A549 (cell line): ENCODE results near the gene CASTOR1. TPM values are rescaled to one million over a fixed set of nuclear protein-coding genes. Genes with fewer than 3 reads are reported as not detected.

Source experiments
- ATAC-seq, 2 experiments: fragments of 200-7000 bp in 1 of 2; fragments of >200 bp in 1 of 2; cut with Nextera tagmentation in 1 of 2; cut with Tn5 transposase in 1 of 2; 3 replicates each; pipeline versions ENCODE4 v1.8.0 to v1.9.1; 2018 to 2020; ENCODE audit warnings: mild to moderate bottlenecking in 1 of 2, moderate library complexity in 1 of 2
- CTCF ChIA-PET: fragments of 300-600 bp; sonication (Branson Sonifier 250); formaldehyde crosslinking; extraction: SDS; loops from one replicate; lab custom pipeline; 2021; ENCODE audit warnings: antibody characterized with exemption, inconsistent platforms; lab: Yijun Ruan, JAX
- POLR2A ChIA-PET: fragments of 350-600 bp; formaldehyde crosslinking; extraction: SDS; loops from one replicate; lab custom pipeline; 2021; ENCODE audit warnings: antibody characterized with exemption, inconsistent platforms; lab: Yijun Ruan, JAX
- DNase-seq, 2 experiments: peaks; one replicate each; pipeline versions ENCODE4 v3.0.0 to v3.0.0-alpha.2; 2011 to 2016; ENCODE audit warnings: low read depth in 1 of 2, low spot score in 1 of 2
- FAIRE-seq: peaks from 2 replicates; lab custom pipeline; 2011; peaks lifted over from hg19 to GRCh38; lab: Jason Lieb, UNC
- H3K27ac ChIP-seq, 2 experiments: fragments of >200 bp; sonication (Bioruptor Twin); formaldehyde crosslinking; 3 replicates each; pipeline ENCODE4 v1.5.1; 2016 to 2017
- H3K4me1 ChIP-seq: fragments of >200 bp; sonication (Bioruptor Twin); formaldehyde crosslinking; 3 replicates; pipeline ENCODE4 v1.6.1; 2016
- H3K4me2 ChIP-seq: fragments of >200 bp; sonication (Bioruptor Twin); formaldehyde crosslinking; 3 replicates; pipeline ENCODE4 v1.6.1; 2016
- H3K4me3 ChIP-seq: fragments of >200 bp; sonication (Bioruptor Twin); formaldehyde crosslinking; 3 replicates; pipeline ENCODE4 v1.5.1; 2016
- H3K9me3 ChIP-seq: fragments of >200 bp; sonication (Bioruptor Twin); formaldehyde crosslinking; 3 replicates; pipeline ENCODE4 v1.6.1; 2016
- BCL3 ChIP-seq: fragments of >200 bp; sonication (Bioruptor Twin); formaldehyde crosslinking; IDR thresholded peaks from 3 replicates; pipeline ENCODE4 v1.6.1; 2016
- CHD2 ChIP-seq: fragments of 150-350 bp; IDR thresholded peaks from 2 replicates; pipeline ENCODE4 v1.6.1; 2014; ENCODE audit warnings: low read length; ENCODE audit not compliant: partially characterized antibody
- CTCF ChIP-seq: fragments of >200 bp; sonication (Bioruptor Twin); formaldehyde crosslinking; IDR thresholded peaks from 3 replicates; pipeline ENCODE4 v1.5.1; 2016
- EHF ChIP-seq: fragments of 250-450 bp; sonication (Bioruptor Pico); IDR thresholded peaks from 2 replicates; pipeline ENCODE4 v1.5.0; 2020; ENCODE audit warnings: mild to moderate bottlenecking
- FOSB ChIP-seq: fragments of 250-450 bp; sonication (Bioruptor Pico); IDR thresholded peaks from 2 replicates; pipeline ENCODE4 v1.5.0; 2020; ENCODE audit warnings: mild to moderate bottlenecking, moderate library complexity
- FOXS1 ChIP-seq: fragments of 250-450 bp; sonication (Bioruptor Pico); IDR thresholded peaks from 2 replicates; pipeline ENCODE4 v1.5.0; 2020; ENCODE audit warnings: mild to moderate bottlenecking, moderate library complexity
- HDAC2 ChIP-seq: fragments of 200-600 bp; sonication (generic); IDR thresholded peaks from 2 replicates; pipeline ENCODE4 v1.6.1; 2016
- HEYL ChIP-seq: fragments of 250-450 bp; sonication (Bioruptor Pico); IDR thresholded peaks from 2 replicates; pipeline ENCODE4 v1.8.0; 2021; ENCODE audit warnings: mild to moderate bottlenecking, moderate library complexity
- HOXB13 ChIP-seq: fragments of 250-450 bp; sonication (Bioruptor Pico); IDR thresholded peaks from 2 replicates; pipeline ENCODE4 v1.5.0; 2020; ENCODE audit warnings: low read depth, mild to moderate bottlenecking, moderate library complexity
- HOXB5 ChIP-seq: fragments of 250-450 bp; sonication (Bioruptor Pico); IDR thresholded peaks from 2 replicates; pipeline ENCODE4 v1.5.0; 2020; ENCODE audit warnings: mild to moderate bottlenecking, moderate library complexity
- KDM1A ChIP-seq: fragments of 200-600 bp; sonication (generic); IDR thresholded peaks from 2 replicates; pipeline ENCODE4 v1.6.1; 2016; ENCODE audit warnings: low read depth, mild to moderate bottlenecking
- KDM5A ChIP-seq: fragments of 200-600 bp; sonication (generic); IDR thresholded peaks from 2 replicates; pipeline ENCODE4 v1.6.1; 2016; ENCODE audit warnings: antibody characterized with exemption, mild to moderate bottlenecking
- MAX ChIP-seq: IDR thresholded peaks from 2 replicates; pipeline ENCODE4 v1.6.1; 2012
- POLR2AphosphoS2 ChIP-seq: conservative IDR thresholded peaks from 2 replicates; pipeline ENCODE4 v1.6.1; 2012; ENCODE audit warnings: low read length, improper control_type of control experiment, inconsistent platforms
- RARB ChIP-seq: fragments of 250-450 bp; sonication (Bioruptor Pico); IDR thresholded peaks from 2 replicates; pipeline ENCODE4 v1.8.0; 2021; ENCODE audit warnings: mild to moderate bottlenecking, moderate library complexity
- RFX5 ChIP-seq: fragments of 450-650 bp; IDR thresholded peaks from 2 replicates; pipeline ENCODE4 v1.7.1; 2014; ENCODE audit warnings: antibody characterized with exemption, mild to moderate bottlenecking, moderate library complexity
- RNF2 ChIP-seq: fragments of 200-600 bp; sonication (generic); IDR thresholded peaks from 2 replicates; pipeline ENCODE4 v1.6.1; 2016; ENCODE audit warnings: low read depth, mild to moderate bottlenecking, antibody characterized with exemption, moderate library complexity, borderline replicate concordance
- TFCP2L1 ChIP-seq: fragments of 250-450 bp; sonication (Bioruptor Pico); IDR thresholded peaks from 2 replicates; pipeline ENCODE4 v1.5.0; 2021; ENCODE audit warnings: mild to moderate bottlenecking
- ZSCAN20 ChIP-seq: fragments of 250-450 bp; sonication (Bioruptor Pico); IDR thresholded peaks from 2 replicates; pipeline ENCODE4 v1.8.0; 2022; ENCODE audit warnings: mild to moderate bottlenecking, moderate library complexity
- WGBS: methylation state at CpG from one replicate; pipeline ENCODE4 v1.1.6; 2017; ENCODE audit errors: missing lambda C conversion rate; 5-methylcytosine and 5-hydroxymethylcytosine counted together
- polyA plus RNA-seq, 4 experiments: library from polyadenylated mRNA; depleted of rRNA in 3 of 4; stranded (reverse); fragments of >200 nt; fragmentation: RNase III in 1 of 4; extraction: RNeasy Plus Mini Kit Qiagen cat#74134 plus additional on column Dnase treatment in 1 of 4; gene quantifications; 2 replicates in 3 of 4; 3 replicates in 1 of 4; pipeline ENCODE4 v1.2.3, GENCODE V29; 2011 to 2017
- TF ChIP-seq, protein P1 (sequence below): fragments of >200 bp; sonication (Bioruptor Twin); formaldehyde crosslinking; IDR thresholded peaks from 2 replicates; pipeline ENCODE4 v1.6.1; 2016

Gene CASTOR1
- polyA plus RNA-seq, 2 of the 4 experiments (the other 2 are of a cell fraction), result 4.7 to 12.2 TPM

- Histone ChIP-seq H3K9me3 (no peaks in the 10 kb centered on the region), H3K4me3 (no peak within 1 kb of the TSS), H3K4me2 (peak within 1 kb of the TSS; percentile 99), H3K27ac (peak within 1 kb of the TSS; percentile 99 to 100), H3K4me1 (peaks cover 100% of the 10 kb centered on the region)
- ATAC-seq, result no peak
- FAIRE-seq, result no peak
- CTCF ChIA-PET, result interaction anchor here (1.0 to 1.4 kb wide), 2 partner anchors 9 to 12 kb away, joined by 3 read pairs; no protein-coding TSS in a partner anchor
- DNase-seq, result no peak
- POLR2A ChIA-PET, result interaction anchor here (0.6 kb wide), 1 partner anchor 41 kb away, joined by 3 read pairs; no protein-coding TSS in a partner anchor
- 90% methylated on average over 41 of the region's 64 CpGs for WGBS
- TF ChIP-seq MAX (0 out of 2 replicates have a peak, but pooled peaks have one; percentile 10), KDM1A (no peak), POLR2AphosphoS2 (0 out of 2 replicates have a peak, but pooled peaks have one; percentile 36)
These were observed 43.1 kb downstream of the CASTOR1 start, which contains the start of gene LIF for GRCh38 chr22:30245985-30246813. Gene LIF, minus strand, starts transcription at chr22:30246759. Its CDS starts 64 bp downstream, at chr22:30246695.

DNA sequence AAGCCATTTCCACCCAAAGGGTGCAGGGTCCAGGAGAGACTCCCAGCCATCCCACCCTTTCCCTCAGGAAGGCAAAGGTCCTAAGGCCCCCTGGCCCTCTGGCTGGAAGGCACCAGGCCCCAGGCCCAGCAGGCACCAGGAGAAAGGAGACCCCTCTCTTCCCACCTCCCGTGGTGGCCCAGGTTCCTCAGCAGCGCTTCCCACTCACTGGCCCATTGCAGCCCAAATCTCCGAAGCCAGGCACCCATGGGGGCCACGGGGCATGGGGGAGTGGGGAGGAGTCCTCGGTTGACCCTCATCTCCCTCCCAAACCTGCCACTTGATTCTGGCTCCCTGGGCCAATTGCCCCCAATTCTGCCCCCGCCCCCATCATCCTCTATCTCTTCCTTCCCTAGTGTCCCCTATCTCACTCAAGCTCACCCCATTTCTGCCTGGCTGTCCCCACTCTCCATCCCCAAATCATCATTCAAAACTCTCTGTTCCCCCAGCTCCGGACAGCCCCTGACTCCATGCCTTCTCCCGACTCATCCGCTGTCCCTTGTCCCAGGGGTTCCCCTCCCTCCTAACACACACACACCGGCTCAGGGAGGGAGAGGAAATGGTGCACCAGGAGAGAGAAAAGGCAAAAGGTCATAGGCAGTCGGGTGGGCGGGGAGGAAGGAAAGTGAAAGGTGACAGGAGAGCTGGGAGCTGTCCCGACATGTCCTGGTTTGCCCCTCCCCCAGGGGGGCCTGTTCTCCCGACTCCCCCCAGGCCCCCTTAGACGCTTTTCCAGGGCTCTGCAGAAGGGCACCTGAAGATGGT is 43.9 kb downstream of the CASTOR1 start:
- peak overlapping the region; percentile 25; the same call in 1 of the 3 replicates for H3K4me2 ChIP-seq
- POLR2A ChIA-PET, result interaction anchor here (0.6 kb wide), 1 partner anchor 40 kb away, joined by 3 read pairs; no protein-coding TSS in a partner anchor
- CTCF ChIA-PET, result interaction anchor here (0.8 to 3.3 kb wide), 5 partner anchors 10 to 137 kb away, joined by 3 to 14 read pairs (median 3); no protein-coding TSS in a partner anchor
- TF ChIP-seq, protein P1, sequence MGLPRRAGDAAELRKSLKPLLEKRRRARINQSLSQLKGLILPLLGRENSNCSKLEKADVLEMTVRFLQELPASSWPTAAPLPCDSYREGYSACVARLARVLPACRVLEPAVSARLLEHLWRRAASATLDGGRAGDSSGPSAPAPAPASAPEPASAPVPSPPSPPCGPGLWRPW, result no peak
- no peak for TF ChIP-seq TFCP2L1 (CRISPR knock-in tag)
- TF ChIP-seq POLR2AphosphoS2, result peak; percentile 23; the same call in 1 of the 2 replicates
- TF ChIP-seq HOXB13 (CRISPR knock-in tag), result 0 out of 2 replicates have a peak, but pooled peaks have one; percentile 2
- TF ChIP-seq, all 56 proteins: peak for 2
- H3K4me3 ChIP-seq, result no peak overlapping the region
- H3K4me1 ChIP-seq, result peaks cover 100% of the 10 kb centered on the region
- ATAC-seq (no peak), DNase-seq (no peak), FAIRE-seq (no peak)
- WGBS, result 87% methylated on average over 13 of the region's 15 CpGs
- no peaks in the 10 kb centered on the region for H3K9me3 ChIP-seq
- H3K27ac ChIP-seq, result peak overlapping the region; percentile 99 to 100

DNA sequence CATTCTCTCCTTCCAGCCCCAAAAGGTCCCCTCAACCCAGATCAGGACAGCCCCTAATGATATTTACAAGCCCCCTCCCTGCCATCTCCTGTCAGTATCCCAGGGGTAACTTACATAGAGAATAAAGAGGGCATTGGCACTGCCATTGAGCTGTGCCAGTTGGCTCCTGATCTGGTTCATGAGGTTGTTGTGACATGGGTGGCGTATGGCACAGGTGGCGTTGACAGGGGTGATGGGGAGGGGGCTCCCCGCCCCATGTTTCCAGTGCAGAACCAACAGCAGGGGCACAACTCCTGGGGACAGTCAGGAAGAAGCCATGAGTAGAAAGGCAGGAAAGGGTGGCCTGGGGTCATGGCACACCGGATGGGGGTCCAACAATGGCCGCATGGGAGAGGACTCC is 44.7 kb downstream of the CASTOR1 start:
- DNase-seq, result no peak
- H3K27ac ChIP-seq, result peak overlapping the region; percentile 99 to 100
- FAIRE-seq, result no peak
- no peak overlapping the region for H3K4me3 ChIP-seq
- no peak overlapping the region for H3K4me2 ChIP-seq
- no peaks in the 10 kb centered on the region for H3K9me3 ChIP-seq
- CTCF ChIA-PET, result interaction anchor here (0.8 to 3.3 kb wide), 3 partner anchors 11 to 137 kb away, joined by 3 to 14 read pairs (median 11); no protein-coding TSS in a partner anchor
- no peak for ATAC-seq
- 94% methylated on average over 5 of the region's 5 CpGs for WGBS
- H3K4me1 ChIP-seq, result peaks cover 100% of the 10 kb centered on the region
- TF ChIP-seq RARB (CRISPR knock-in tag), result no peak
- TF ChIP-seq EHF (CRISPR knock-in tag), result no peak
- no peak for TF ChIP-seq ZSCAN20 (CRISPR knock-in tag)
- TF ChIP-seq HOXB5 (CRISPR knock-in tag), result no peak
- TF ChIP-seq RNF2, result no peak
- TF ChIP-seq HEYL (CRISPR knock-in tag), result no peak
- TF ChIP-seq FOXS1, result no peak
- TF ChIP-seq CHD2, result no peak
- TF ChIP-seq HDAC2, result no peak
- no peak for TF ChIP-seq RFX5
- no peak for TF ChIP-seq CTCF
- no peak for TF ChIP-seq BCL3
- no peak for TF ChIP-seq KDM5A
- no peak for TF ChIP-seq FOSB (CRISPR knock-in tag)
- POLR2A ChIA-PET, result no interaction called here
